Astrocyte (in vitro differentiated cells and primary cell): Measurements from ENCODE around the gene CCND2.

Source experiments
- CTCF ChIP-seq: IDR thresholded peaks from 2 replicates; pipeline ENCODE4 v1.5.1; 2011; ENCODE audit warnings: low read depth, mild to moderate bottlenecking, inconsistent platforms, low read length, moderate library complexity; ENCODE audit not compliant: insufficient read depth
- EZH2 ChIP-seq: IDR thresholded peaks from 2 replicates; pipeline ENCODE4 v1.6.1; 2012; ENCODE audit warnings: mild to moderate bottlenecking, low read length, inconsistent platforms; ENCODE audit not compliant: insufficient read depth

DNA sequence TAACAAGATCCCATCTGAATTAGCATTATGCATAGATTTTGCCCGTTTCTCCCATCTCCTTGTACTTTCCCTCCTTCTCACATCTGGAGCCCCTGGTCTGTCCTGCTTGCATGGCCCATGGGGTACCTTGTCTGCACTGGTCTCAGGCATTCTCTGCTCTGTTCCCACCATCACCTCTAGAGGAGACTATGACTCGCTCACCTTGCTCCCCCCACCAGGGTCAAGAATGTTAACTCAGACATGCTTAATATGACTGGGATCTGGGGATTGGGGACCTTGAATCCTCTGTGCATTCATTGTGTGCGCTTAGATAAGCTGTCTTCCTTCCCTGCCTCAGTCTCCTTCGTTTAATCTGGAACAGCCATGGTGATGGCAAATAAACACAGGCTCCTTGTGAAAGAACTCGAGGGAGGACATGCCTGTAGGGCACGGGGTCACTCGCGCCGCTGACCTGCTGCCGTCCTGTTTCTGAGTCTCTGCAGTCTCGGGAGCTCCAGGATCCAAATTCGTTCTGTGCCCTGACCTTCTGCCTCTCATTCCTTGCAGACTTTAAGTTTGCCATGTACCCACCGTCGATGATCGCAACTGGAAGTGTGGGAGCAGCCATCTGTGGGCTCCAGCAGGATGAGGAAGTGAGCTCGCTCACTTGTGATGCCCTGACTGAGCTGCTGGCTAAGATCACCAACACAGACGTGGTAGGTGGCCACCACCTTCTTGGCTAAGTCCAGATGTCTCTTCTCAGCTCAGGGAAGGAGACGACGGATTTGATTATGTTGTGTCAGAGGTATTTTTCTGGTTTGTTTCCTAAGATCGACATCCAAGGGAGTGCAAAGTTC lies 15.0 kb downstream of the CCND2 start:
- TF ChIP-seq CTCF, result no peak
- no peak for TF ChIP-seq EZH2
